Heart left ventricle (tissue), 13 donors: ENCODE measurements around the gene VIL1.

Experiments
- POLR2A ChIP-seq, 2 donors: fragments of 450-650 bp; IDR thresholded peaks; one replicate each; pipeline ENCODE4 v1.6.1; 2017; ENCODE audit warnings: antibody characterized with exemption in 2 of 2, mild to moderate bottlenecking in 2 of 2, moderate library complexity in 2 of 2
- TF ChIP-seq, protein P1 (sequence below), 12 donors: fragments of 200-600 bp; sonication (generic) in 4 of 12; IDR thresholded peaks; one replicate each; pipeline versions ENCODE4 v1.5.0 to v1.8.0; 2018 to 2022; ENCODE audit warnings: antibody characterized with exemption in 12 of 12, mild to moderate bottlenecking in 5 of 12
- donor health status: ischemic (EF 13 %, LVEDD 7.1; RV severe dilation, severe dysfunction).
- donor health status: DM: no; HTN: yes; CAD: no.
- donor health status: DM: no; HTN: no; CAD: no.
- donor health status: ischemic (EF 25% LVEDD 6.9; RV normal size, moderate dysfunction).
- donor health status: ischemic (EF 25% LVEDD 5.7; RV mildly dilated, moderate dysfunction).
- donor health status: ischemic (EF 35%, LVEDD 5.7; RV mildly dilated, moderate dysfunction).
- donor health status: nonischemic (EF 11% LVEDD 7.7; RV severe dilation, severe dysfunction).
- donor health status: DM: yes; HTN: yes; CAD: no.
- donor health status: PGD.
- donor health status: ischemic (EF 29% LVEDD 5.4; RV normal size, mild dysfunction).
- donor health status: nonischemic (EF 23%, LVEDD 6.1; RV moderate dilation, normal function).

DNA sequence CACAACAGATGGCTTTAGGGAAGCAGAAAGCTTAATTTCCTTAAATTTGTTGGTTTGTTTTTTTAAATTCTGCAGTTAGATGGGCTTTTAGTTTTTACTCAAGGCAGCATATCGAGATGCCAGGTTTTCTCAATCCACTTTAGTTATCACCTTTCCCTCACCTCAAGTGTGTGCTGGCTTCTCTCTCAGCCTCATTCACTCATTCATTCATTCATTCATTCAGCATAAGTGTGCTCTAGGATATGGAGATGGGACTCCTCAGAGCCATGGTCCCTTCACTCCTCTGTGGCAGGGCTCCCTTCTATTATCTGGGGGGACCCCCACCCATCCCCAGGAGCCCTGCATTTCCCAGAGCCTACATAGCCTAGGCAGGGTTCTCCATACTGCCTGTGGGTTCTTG is 19.0 kb downstream of the VIL1 start:
- TF ChIP-seq, protein P1, sequence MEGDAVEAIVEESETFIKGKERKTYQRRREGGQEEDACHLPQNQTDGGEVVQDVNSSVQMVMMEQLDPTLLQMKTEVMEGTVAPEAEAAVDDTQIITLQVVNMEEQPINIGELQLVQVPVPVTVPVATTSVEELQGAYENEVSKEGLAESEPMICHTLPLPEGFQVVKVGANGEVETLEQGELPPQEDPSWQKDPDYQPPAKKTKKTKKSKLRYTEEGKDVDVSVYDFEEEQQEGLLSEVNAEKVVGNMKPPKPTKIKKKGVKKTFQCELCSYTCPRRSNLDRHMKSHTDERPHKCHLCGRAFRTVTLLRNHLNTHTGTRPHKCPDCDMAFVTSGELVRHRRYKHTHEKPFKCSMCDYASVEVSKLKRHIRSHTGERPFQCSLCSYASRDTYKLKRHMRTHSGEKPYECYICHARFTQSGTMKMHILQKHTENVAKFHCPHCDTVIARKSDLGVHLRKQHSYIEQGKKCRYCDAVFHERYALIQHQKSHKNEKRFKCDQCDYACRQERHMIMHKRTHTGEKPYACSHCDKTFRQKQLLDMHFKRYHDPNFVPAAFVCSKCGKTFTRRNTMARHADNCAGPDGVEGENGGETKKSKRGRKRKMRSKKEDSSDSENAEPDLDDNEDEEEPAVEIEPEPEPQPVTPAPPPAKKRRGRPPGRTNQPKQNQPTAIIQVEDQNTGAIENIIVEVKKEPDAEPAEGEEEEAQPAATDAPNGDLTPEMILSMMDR (IDR thresholded peaks at IDR 0.05): no peak
- no peak for TF ChIP-seq POLR2A (IDR thresholded peaks at IDR 0.05)
